Liver (tissue), 3 donors: Measurements from ENCODE around the gene F2RL3.

Source experiments
- CTCF ChIP-seq: fragments of 150-350 bp; IDR thresholded peaks from 2 replicates; pipeline ENCODE4 v1.5.1; 2017; ENCODE audit warnings: improper control_type of control experiment, low read depth, low read length; ENCODE audit not compliant: missing input control
- EGR1 ChIP-seq, 2 donors: IDR thresholded peaks; 2 replicates each; pipeline ENCODE4 v1.6.1; 2016 to 2018; ENCODE audit warnings: antibody characterized with exemption in 2 of 2, low read depth in 2 of 2
- FOXA1 ChIP-seq: IDR thresholded peaks from 2 replicates; pipeline ENCODE4 v1.6.1; 2016; ENCODE audit warnings: antibody characterized with exemption
- FOXA2 ChIP-seq: IDR thresholded peaks from 2 replicates; pipeline ENCODE4 v1.6.1; 2016; ENCODE audit warnings: antibody characterized with exemption
- HNF4G ChIP-seq: IDR thresholded peaks from 2 replicates; pipeline ENCODE4 v1.6.1; 2016; ENCODE audit warnings: antibody characterized with exemption
- JUND ChIP-seq, 2 donors: IDR thresholded peaks; 2 replicates each; pipeline ENCODE4 v1.6.1; 2016; ENCODE audit warnings: antibody characterized with exemption in 2 of 2
- MAX ChIP-seq: IDR thresholded peaks from 2 replicates; pipeline ENCODE4 v1.6.1; 2016; ENCODE audit warnings: antibody characterized with exemption
- RAD21 ChIP-seq, 2 donors: IDR thresholded peaks; 2 replicates each; pipeline ENCODE4 v1.6.1; 2016; ENCODE audit warnings: antibody characterized with exemption in 2 of 2, mild to moderate bottlenecking in 2 of 2
- RXRA ChIP-seq, 2 donors: IDR thresholded peaks; 2 replicates each; pipeline ENCODE4 v1.6.1; 2017 to 2018; ENCODE audit warnings: antibody characterized with exemption in 2 of 2, mild to moderate bottlenecking in 1 of 2
- SP1 ChIP-seq: IDR thresholded peaks from 2 replicates; pipeline ENCODE4 v1.6.1; 2018; ENCODE audit warnings: antibody characterized with exemption, mild to moderate bottlenecking
- TAF1 ChIP-seq: conservative IDR thresholded peaks from 2 replicates; pipeline ENCODE4 v1.6.1; 2016; ENCODE audit warnings: antibody characterized with exemption, mild to moderate bottlenecking
- YY1 ChIP-seq: IDR thresholded peaks from 2 replicates; pipeline ENCODE4 v1.6.1; 2016; ENCODE audit warnings: antibody characterized with exemption, mild to moderate bottlenecking
- donor health status: healthy.
- donor health status: healthy.

- TF ChIP-seq FOXA2 (no peak), MAX (no peak), HNF4G (no peak), CTCF (no peak), YY1 (no peak), EGR1 (IDR thresholded peaks at IDR 0.05; ENCODE audit: low read depth in 2 of 2) (no peak), RAD21 (IDR thresholded peaks at IDR 0.05) (no peak), JUND (IDR thresholded peaks at IDR 0.05) (no peak), TAF1 (no peak), SP1 (no peak), RXRA (IDR thresholded peaks at IDR 0.05) (no peak), FOXA1 (no peak)
Observed at GRCh38 chr19:16912780-16913179, 24.0 kb downstream of the F2RL3 start.
